ENCODE measurements around the gene NKPD1. TPM values are rescaled to one million over a fixed set of nuclear protein-coding genes. Genes with fewer than 3 reads are reported as not detected.

The NKPD1 gene
- total RNA-seq, 2 donors from 2014 or later, result 0.49 to 0.81 TPM

DNA sequence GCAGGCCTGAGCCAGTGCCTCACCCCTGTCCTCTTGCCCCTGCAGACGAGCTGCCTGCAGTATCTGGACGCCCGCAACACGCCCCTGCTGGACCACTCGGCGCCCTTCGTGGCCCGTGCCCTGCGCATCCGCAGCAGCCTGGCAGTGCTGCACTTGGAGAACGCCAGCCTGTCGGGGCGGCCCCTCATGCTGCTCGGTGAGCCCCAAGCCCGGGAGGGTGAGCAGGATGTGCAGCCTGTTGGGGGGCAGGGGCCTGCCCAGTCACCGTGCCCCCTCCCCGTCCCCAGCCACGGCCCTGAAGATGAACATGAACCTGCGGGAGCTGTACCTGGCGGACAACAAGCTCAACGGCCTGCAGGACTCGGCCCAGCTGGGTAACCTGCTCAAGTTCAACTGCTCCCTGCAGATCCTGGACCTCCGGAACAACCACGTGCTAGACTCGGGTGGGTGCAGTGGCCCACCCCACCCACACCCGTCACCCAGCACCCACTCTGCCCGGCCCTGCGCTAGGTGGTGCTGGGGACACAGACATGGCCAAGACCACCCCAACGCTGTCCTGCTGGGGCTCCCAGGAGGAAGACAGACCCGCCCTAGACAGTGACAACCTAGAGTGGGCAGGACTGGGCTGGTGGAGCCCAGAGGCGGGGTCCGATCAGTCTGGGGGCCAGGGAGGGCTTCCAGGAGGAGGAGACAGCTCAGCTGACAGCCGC lies 18.6 kb downstream of the NKPD1 start:
- no peak for DNase-seq (ENCODE audit: low spot score)
- Histone ChIP-seq H3K9me3 (no peaks in the 10 kb centered on the region), H3K36me3 (peaks cover 27% of the 10 kb centered on the region), H3K4me3 (no peak overlapping the region), H3K27me3 (replicated peaks; ENCODE audit: insufficient read depth) (no peaks in the 10 kb centered on the region), H3K4me1 (ENCODE audit: control insufficient read depth in 1 of 2, low read depth in 2 of 2) (no peaks in the 10 kb centered on the region), H3K27ac (no peak overlapping the region)
- TF ChIP-seq, protein P1, sequence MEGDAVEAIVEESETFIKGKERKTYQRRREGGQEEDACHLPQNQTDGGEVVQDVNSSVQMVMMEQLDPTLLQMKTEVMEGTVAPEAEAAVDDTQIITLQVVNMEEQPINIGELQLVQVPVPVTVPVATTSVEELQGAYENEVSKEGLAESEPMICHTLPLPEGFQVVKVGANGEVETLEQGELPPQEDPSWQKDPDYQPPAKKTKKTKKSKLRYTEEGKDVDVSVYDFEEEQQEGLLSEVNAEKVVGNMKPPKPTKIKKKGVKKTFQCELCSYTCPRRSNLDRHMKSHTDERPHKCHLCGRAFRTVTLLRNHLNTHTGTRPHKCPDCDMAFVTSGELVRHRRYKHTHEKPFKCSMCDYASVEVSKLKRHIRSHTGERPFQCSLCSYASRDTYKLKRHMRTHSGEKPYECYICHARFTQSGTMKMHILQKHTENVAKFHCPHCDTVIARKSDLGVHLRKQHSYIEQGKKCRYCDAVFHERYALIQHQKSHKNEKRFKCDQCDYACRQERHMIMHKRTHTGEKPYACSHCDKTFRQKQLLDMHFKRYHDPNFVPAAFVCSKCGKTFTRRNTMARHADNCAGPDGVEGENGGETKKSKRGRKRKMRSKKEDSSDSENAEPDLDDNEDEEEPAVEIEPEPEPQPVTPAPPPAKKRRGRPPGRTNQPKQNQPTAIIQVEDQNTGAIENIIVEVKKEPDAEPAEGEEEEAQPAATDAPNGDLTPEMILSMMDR (IDR thresholded peaks at IDR 0.05), result no peak
- ATAC-seq (ENCODE audit: insufficient number of reproducible peaks, low FRiP score, low read depth), result no peak

DNA sequence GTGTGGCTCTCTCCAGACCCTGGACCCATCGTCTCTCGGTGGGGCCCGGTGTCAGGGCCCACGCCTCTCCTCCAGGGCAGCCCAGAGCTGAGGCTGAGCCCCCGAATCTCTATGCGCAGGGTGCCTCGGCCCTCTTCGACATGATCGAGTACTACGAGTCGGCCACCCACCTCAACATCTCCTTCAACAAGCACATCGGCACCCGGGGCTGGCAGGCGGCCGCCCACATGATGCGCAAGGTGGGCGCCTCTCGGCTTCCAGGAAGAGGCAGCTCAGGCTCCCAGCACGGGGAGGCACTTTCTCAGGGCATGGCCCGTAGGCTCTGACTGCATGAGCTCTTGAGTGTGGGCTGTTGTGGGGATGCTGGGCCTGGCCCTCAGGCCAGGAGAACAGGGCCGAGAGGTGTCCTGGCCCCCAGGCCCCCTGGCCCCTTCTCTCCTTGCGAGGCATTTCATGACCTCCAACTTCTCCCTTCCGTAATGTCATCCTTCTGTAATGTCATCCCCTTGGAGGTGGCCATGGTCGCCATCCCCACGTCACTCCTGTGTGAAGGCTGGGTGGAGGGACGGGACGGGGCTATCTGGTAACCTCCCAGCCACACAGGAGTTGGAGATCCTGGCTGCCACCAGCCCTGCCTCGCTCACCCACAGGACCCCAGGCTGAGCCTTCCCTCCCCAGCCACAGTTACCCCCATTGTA lies 19.4 kb downstream of the NKPD1 start:
- TF ChIP-seq, protein P1 (IDR thresholded peaks at IDR 0.05), result no peak
- Histone ChIP-seq H3K27ac (no peak overlapping the region), H3K9me3 (no peaks in the 10 kb centered on the region), H3K27me3 (replicated peaks; ENCODE audit: insufficient read depth) (no peaks in the 10 kb centered on the region), H3K4me1 (ENCODE audit: control insufficient read depth in 1 of 2, low read depth in 2 of 2) (no peaks in the 10 kb centered on the region), H3K4me3 (no peak overlapping the region), H3K36me3 (peaks cover 27% of the 10 kb centered on the region)
- DNase-seq (ENCODE audit: low spot score) (no peak), ATAC-seq (ENCODE audit: insufficient number of reproducible peaks, low FRiP score, low read depth) (no peak)

DNA sequence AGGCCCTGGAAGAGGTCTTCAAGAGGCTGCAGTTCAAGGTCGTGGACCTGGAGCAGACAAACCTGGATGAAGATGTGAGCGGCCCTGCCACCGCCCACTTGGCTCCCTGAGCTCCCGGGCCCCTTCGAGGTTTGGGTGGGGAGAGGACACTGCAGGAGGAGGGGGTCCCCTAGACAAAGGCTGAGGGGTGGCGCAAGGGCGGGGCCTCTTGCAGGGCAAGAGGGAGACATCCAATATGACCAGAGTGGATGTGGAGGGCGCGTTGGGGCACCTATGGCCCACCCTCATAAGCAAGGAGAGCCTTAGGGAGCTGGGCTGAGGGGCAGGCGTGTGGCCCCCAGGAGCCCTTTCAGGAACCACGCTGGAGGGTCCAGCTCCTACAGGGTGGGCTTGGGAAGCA lies 20.2 kb downstream of the NKPD1 start:
- Histone ChIP-seq H3K4me3 (no peak overlapping the region), H3K27me3 (replicated peaks; ENCODE audit: insufficient read depth) (no peaks in the 10 kb centered on the region), H3K36me3 (peaks cover 27% of the 10 kb centered on the region), H3K27ac (no peak overlapping the region), H3K9me3 (no peaks in the 10 kb centered on the region), H3K4me1 (ENCODE audit: control insufficient read depth in 1 of 2, low read depth in 2 of 2) (no peaks in the 10 kb centered on the region)
- TF ChIP-seq, protein P1 (IDR thresholded peaks at IDR 0.05), result no peak
- DNase-seq (ENCODE audit: low spot score) (no peak), ATAC-seq (ENCODE audit: insufficient number of reproducible peaks, low FRiP score, low read depth) (no peak)

DNA sequence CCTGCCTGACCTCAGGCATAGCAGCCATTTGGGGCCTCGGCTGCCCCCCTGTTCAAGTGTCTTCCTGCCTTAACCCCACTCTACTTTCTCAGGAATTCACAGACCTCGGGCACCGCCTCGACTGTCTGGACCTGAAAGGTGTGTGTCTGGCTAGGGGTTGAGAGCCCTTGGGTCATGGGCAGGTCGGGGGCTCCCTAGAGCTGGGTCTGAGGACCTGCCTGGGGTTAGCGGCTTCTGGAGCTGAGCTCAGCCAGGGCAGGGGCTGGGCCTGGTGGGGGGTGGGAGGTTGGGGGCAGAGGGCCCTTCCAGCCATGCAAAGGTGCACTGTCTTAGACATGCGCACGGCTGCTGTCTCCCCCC lies 20.7 kb downstream of the NKPD1 start:
- Histone ChIP-seq H3K27ac (no peak overlapping the region), H3K4me1 (ENCODE audit: control insufficient read depth in 1 of 2, low read depth in 2 of 2) (no peaks in the 10 kb centered on the region), H3K36me3 (peaks cover 26% of the 10 kb centered on the region), H3K4me3 (no peak overlapping the region), H3K9me3 (no peaks in the 10 kb centered on the region), H3K27me3 (replicated peaks; ENCODE audit: insufficient read depth) (no peaks in the 10 kb centered on the region)
- TF ChIP-seq, protein P1 (IDR thresholded peaks at IDR 0.05), result no peak
- DNase-seq (ENCODE audit: low spot score) (no peak), ATAC-seq (ENCODE audit: insufficient number of reproducible peaks, low FRiP score, low read depth) (no peak)

DNA sequence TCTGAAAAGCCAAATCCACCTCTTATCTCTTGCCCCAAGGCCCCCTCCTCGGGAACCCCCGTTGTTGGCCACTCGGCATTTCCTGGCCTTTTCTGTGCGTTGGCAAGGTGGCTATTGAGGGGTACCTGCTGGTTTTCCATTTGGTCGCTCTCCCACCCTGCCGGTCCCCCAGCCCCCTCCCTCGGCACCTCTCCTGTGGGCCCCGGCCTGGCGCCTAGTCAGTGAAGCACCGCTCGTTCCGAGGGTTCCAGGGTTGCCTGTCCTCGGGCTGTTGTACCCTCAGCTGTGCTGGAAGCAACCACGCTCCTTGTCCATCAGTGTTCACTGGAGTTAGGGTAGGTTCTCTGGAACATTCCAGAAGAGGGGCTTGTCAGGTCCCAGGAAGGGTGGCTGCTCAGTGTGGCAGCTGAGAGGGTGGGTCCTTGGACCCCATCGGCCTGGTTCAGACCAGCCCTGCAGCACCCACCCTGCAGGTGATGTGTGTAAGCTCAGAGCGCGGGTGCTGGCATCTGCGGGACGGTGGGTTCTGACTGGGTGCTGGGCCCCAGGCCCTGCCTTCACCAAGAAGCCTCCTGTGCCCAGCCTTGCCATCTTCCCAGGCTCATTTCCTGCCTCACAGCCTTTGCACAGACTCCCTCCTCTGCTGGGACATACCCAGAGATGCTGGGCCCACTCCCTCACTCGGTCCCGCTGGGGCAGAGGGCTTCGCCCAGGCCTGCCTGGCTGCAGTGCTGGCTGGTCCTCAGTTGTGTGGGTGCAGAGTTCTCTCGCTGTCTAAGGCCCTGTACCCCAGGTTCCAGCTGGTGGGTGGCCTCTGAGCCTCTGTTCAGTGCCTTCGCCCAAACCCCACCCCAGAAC lies 21.3 kb downstream of the NKPD1 start:
- H3K4me3 ChIP-seq, result no peak overlapping the region
- DNase-seq (ENCODE audit: low spot score) (no peak), ATAC-seq (ENCODE audit: insufficient number of reproducible peaks, low FRiP score, low read depth) (no peak)
- no peaks in the 10 kb centered on the region for H3K4me1 ChIP-seq (ENCODE audit: control insufficient read depth in 1 of 2, low read depth in 2 of 2)
- H3K27me3 ChIP-seq (replicated peaks; ENCODE audit: insufficient read depth), result no peaks in the 10 kb centered on the region
- H3K9me3 ChIP-seq, result no peaks in the 10 kb centered on the region
- TF ChIP-seq, protein P1 (IDR thresholded peaks at IDR 0.05), result no peak
- H3K27ac ChIP-seq, result no peak overlapping the region
- peaks cover 22% of the 10 kb centered on the region for H3K36me3 ChIP-seq

All from thoracic aorta (tissue), 2 donors.